ENCODE data around the gene CLCN3.

- TF ChIP-seq POLR2AphosphoS5 (IDR thresholded peaks at IDR 0.05; ENCODE audit: low read depth, low read length) (no peak), POLR2A (IDR thresholded peaks at IDR 0.05; ENCODE audit: low read depth, low read length) (no peak)
Observed at GRCh38 chr4:169698331-169698730, 78.0 kb downstream of the CLCN3 start.

Measured in GM12892 (cell line).